HG03139 (cell line): ENCODE data around the gene ZWILCH.
"Not testable (repeated sequence)": the region's sequence is repeated elsewhere in the genome, so short reads cannot be mapped to it uniquely, and the experiment has no call there.

Experiments
- ATAC-seq: cut with Tn5 transposase; IDR thresholded peaks from one replicate; pipeline ENCODE4 v1.9.1; 2021; ENCODE audit not compliant: unreplicated experiment

The ZWILCH gene

DNA sequence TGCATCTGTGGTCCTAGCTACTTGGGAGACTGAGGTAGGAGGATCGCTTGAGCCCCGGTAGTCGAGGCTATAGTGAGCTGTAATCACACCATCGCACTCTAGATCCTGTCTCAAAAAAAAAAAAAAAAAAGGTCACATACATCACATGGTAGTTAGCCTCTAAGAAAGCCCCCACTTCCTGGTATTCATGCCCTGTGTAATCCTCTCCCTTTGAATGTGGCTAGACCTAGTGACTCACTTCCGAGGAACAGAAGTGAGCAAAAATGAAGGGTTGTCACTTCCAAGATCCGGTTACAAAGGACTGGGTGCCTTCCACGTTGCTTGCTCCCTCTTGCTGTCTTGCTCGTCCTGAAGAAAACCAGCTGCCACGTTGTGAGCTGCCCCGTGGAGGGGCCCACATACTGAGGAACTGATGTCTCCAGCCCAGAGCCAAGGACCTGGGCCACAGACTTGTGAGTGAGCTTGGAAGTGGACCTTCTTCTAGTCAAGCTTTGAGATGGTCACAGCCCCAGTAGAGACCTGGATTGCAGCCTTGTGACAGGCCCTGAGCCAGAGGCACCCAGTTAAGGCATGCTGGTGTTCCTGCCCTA lies 73.3 kb downstream of the ZWILCH start:
- no peak for ATAC-seq

DNA sequence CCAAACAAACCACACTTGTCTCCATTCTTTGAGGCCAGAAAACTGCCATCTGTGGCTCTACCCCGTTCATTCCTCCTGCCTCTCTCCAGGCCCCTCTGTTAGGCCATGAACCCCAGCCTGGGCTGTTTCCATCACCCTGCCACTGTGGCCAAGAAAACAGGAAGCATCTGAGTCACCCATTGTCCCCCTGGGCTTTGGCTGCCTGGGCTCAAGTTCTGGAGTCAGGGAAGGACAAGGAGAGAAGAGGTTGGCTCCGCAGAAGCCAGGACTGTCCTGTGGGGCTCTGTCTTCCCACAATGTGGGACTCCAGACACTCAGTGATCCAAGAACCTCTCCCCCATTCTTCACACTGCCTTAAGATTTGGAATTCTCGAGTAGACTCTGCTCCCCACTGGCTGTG lies 75.5 kb downstream of the ZWILCH start:
- ATAC-seq, result no peak

DNA sequence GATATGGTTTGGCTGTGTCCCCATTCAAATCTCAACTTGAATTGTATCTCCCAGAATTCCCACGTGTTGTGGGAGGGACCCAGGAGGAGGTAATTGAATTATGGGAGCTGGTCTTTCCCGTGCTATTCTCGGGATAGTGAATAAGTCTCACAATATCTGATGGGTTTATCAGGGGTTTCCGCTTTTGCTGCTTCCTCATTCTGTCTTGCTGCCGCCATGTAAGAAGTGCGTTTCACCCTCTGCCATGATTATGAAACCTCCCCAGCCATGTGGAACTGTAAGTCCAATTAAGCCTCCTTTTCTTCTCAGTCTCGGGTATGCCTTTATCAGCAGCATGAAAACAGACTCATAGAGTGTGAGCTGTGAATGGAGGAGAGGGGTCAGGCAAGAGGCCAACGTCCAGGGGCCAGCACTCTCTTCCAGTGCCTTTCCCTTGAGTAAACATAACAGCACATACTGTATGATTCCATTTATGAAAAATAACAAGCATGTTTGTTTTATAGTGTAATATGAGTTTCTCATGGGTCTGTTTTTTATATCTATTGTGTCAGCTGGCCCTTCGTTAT lies 76.9 kb downstream of the ZWILCH start:
- ATAC-seq, result no peak

DNA sequence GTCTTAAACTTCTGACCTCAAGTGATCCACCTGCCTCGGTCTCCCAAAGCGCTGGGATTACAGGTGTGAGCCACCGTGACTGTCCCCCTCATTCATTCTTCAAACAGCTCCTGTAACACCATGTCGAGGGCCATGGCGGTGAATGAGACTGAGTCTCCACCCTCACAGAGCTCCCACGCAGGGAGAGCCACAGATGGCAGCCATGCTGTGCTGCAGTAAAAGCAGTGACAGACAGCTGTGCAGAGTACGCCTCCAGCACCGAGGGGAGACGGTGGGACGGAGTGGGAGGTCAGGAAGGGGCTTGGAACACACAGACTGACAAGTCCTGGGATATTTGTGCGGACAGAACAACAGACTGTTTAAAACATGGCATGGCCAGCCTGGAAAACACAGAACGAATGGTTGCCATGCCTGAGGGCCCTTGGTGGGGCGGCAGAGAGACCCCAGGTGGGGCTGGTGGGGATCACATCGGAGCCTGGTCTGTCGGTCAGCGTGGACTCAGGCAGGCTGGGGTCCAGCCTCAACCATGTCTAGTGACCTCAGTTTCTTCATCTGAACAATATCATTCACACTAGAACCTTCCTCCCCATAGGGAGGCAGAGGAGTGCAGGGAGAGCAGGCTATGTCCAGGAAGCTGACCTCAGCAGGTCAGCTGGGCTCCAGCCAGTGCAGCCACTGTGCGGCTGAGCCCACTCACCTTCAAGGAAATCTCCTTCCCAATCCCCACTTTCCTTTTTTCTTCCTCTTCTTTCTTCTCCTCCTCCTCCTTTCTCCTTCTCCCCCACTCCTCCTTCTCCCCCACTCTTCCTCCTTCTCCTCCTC lies 81.2 kb downstream of the ZWILCH start:
- ATAC-seq, result no peak

DNA sequence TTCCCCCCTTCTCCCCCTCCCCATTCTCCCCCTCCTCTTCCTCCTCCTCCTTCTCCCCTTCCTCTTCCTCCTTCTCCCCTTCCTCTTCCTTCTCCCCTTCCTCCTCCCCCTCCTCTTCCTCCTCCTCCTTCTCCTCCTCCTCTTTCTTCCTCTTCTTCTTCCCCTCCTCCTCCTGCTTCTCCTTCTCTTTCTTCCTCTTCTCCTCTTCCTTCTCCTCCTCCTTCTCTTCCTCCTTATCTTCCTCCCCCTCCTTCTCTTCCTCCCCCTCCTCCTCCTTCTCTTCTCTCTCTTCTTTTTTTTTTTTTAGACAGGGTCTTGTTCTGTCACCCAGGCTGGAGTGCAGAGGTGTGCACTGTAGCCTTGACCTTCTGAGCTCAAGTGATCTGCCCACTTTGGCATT lies 81.9 kb downstream of the ZWILCH start:
- no peak for ATAC-seq

DNA sequence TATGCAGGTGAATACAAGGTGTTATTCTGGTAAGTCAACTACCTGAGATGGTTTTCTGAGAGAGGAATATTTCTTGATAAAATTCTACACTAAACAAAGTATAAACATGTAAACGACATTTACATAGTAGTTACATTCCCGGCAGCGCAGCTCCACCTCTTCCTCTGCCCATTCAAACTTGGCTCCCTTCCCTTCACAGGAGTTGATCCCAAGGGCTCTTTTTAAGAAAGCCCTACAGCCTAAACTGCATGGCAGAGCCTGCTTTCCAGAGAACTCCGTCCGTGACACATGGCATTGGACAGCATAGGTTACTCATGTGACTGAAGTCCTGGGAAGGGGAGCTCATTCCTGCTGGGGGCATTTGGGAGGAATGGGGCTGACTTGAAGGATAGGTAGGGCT lies 82.6 kb downstream of the ZWILCH start:
- no peak for ATAC-seq

DNA sequence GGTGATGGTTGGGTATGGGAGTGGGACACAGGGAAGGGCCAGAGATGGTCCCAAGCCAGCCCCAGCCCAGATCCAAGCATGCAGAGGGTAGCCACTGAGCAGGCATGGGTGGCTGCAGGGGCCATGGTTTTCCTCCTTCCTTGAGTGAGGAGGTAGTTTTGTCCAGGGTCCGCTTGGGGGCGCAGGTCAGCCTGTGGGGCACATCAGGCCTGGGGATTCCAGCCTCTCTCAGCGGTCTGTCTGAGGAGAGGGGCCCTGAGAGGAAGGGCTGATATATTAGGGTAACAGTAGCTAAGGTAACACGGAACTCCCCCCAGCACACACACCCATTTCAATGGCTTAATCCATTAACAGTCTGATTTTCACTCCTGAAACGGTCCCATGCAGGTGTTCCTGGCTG lies 83.4 kb downstream of the ZWILCH start:
- ATAC-seq, result no peak

DNA sequence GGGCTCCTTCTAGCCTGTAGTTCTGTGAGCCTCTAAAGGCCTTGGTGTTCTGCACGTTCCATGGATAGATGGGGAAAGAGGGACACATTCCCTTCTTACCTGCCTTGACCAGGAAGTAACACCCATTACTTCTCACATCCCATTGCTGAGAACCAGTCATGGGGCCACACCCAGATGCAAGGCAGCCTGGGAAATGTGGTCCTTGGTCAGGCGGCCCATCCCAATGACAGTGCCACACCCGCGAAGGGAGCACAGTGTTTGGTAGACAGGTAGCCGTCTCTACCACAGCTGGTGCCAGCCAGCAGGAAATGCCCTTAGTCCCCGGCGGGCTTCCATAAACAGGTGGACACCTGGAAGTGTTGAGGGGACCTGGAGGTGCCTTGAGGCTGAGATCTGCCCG lies 83.8 kb downstream of the ZWILCH start:
- ATAC-seq, result no peak

DNA sequence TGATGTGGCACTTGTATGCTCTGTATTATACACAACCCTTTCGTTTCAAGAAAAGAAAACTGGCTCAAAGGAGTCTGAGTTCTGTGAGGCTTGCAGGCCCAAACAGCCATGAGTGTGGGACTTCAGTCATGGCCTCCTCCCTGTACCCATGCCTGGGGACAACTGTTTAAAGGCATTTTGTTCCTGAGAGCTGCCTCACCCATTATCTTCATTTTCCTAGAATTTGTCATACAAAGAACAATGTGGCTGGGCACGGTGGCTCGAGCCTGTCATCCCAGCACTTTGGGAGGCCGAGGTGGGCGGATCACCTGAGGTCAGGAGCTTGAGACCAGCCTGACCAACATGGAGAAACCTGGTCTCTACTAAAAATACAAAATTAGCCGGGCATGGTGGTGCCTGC lies 84.3 kb downstream of the ZWILCH start:
- ATAC-seq, result not testable (repeated sequence)

DNA sequence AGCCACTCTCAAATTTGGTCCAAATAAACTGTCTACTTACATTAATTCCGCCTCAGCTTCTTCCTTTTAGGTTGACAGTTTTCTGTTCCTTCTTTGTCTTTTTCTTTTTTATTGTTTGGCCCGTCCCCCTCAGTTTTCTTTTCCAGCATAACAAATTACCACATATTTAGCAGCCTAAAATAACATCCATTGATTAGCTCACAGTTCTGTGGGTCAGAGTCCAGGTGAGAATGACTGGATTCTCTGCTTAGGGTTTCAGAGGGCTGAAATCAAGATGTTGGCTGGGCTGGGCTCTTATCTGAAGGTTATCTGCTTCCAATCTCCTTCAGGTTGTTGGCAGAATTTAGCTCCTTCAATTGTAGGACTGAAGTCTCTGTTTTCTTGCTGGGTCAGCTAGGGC lies 85.3 kb downstream of the ZWILCH start:
- ATAC-seq, result no peak

DNA sequence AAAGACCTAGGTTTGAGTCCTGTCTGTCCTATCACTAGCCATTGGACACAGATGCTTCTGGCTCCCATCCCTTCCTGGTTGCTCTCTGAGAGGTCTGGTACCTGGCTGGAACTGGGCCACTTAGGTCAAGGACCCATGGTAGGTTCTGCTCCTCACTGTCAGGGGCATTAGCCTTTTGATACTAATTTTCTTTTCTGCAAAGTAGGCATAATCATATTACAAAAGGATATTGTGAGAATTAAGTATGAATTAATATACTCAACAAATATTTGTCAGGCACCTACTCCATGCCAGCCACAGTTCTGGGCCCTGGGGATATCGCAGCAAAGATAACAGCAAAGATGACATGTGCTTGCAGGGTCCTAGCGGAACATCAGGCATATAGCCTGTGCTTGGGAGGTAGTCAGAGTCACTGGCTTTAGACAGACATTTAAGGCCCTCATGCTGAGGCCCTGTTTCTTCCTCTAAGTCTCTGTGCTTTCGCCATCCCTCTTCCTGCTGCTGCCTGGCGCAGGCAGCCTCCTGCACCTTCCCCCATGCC lies 86.3 kb downstream of the ZWILCH start:
- ATAC-seq, result no peak

DNA sequence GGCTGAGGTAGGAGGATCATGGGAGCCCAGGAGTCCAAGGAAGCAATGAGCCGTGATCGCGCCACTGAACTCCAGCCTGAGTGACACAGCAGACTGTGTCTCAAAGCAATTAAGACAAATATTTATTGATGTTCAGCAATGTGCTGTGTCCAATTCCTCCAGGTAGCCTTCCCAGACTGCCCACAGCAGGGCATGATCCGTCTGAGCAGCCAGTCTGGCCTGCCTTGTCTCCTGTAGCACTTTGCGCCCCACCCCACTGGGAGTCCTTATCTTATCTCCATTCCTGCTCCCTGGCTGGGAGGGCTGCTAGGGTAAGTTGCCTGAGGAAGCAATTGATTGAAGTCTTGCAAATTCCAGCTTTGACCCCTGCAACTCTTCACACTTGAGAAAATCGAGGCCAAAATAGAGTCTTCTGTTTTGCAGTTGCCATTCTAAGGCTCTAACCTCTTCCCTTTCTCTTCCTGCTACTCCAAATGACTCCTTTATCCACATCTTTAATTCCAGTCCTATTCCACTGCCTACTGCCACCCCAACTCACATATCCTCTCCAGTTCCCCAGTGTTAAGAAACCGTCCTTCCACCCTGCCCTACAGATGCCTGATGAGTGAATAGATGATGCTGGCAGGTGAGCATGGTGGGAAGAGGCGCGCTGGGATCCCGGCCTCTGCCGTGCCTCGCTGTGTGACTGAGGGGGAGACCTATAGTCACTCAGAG lies 87.5 kb downstream of the ZWILCH start:
- ATAC-seq, result no peak

DNA sequence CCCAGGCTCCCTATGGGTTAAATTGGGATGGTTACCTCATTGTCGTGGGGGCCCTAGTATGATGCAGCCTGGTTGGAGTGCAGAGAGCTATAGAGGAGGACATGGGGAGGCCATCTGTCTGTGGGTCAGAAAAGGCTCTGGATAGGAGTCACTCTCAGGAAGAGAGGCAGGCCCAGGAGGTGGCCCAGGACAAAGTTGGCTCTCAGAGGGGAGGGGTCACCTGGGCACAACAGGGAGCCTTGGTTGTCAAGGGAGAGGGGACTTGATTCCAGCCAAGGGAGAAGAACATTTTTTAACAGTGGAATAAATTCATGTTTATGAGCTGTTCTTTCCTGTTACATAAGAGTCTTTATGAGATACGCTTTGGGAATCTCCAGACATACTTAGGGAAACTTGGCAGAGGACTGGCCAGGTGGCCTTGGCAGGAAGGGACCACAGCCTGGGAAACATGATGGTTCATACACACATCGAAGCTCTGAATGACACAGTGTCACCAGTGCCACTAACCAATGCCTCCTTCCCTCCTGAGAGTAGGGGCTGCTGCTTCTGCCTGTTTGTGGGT lies 88.2 kb downstream of the ZWILCH start:
- no peak for ATAC-seq

DNA sequence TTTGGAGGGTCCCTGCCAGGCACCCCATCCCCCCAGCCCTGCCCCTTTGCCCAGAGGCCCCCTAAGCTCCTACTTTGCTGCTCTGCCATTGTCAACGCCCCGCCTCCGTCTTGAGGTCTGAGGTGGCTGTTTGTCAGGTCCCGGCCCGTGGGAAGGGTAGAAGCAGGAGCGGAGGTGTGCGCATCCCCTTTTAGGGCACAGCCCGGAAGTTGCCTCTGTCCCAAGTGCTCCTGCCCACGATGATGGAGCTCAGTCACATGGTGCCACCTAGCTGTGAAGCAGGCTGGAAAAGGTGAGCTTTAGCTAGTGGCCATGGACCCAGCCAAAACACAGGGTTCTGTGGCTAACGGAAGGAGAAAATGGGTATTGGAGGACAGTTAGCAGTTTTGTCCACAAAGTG lies 89.2 kb downstream of the ZWILCH start:
- ATAC-seq, result no peak

DNA sequence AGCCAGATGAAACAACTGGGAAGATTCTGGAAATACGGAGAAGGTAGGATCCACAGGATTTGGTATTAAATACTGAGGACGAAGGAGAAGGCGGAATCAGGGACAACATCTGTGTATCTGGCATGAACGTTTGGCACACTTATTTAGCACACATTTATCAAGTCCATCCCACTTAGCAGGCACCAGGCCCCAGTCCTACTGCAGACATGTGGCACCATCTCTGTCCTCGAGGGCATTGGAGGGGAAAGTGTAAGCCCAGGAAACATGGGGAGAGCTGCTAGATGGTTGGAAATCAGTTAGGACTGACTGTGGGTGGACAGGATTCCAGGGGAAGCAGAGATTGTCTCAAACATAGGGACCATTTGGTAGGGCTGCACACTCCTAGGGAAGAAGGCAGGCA lies 89.7 kb downstream of the ZWILCH start:
- no peak for ATAC-seq

DNA sequence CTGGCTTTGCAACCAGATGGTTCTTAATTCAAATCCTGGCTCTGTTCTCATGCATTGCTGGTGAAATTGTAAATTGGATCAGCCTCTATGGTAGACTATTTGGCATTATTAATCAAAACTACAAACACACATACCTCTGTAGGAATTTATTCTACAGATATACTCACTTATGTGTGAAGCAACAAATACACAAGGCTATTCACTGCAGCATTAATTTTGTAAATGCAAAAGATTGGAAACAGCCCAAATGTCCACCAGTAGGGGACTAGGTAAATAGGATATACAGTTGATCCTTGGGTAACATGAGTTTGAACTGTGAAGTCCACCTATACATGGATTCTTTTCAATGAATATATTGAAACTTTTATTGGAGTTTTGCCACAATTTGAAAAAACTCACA lies 90.2 kb downstream of the ZWILCH start:
- ATAC-seq, result no peak

DNA sequence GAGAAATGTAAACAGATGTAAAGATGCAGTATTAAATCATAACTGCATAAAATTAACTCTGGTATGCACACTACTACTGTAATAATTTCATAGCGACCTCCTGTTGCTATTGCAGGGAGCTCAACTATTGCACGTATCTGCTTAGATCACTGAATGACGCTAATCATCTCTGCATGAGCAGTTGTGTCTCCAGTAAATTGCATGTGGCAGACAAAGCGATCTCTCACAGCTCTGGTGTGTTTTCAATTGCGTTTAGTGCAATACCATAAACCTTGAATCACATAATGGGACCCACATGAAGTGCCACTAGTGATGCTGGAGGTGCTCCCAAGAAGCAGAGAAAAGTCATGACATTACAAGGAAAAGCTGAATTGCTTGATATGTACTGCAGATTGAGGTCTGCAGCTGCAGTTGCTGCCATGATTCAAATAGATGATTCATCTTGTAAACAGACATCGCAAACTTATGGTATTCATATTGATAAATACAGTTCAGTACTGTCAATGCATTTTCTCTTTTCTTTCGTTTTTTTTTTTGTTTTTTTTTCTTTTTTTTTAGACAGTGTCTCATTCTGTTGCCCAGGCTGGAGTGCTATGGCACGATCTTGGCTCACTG lies 90.9 kb downstream of the ZWILCH start:
- no peak for ATAC-seq

DNA sequence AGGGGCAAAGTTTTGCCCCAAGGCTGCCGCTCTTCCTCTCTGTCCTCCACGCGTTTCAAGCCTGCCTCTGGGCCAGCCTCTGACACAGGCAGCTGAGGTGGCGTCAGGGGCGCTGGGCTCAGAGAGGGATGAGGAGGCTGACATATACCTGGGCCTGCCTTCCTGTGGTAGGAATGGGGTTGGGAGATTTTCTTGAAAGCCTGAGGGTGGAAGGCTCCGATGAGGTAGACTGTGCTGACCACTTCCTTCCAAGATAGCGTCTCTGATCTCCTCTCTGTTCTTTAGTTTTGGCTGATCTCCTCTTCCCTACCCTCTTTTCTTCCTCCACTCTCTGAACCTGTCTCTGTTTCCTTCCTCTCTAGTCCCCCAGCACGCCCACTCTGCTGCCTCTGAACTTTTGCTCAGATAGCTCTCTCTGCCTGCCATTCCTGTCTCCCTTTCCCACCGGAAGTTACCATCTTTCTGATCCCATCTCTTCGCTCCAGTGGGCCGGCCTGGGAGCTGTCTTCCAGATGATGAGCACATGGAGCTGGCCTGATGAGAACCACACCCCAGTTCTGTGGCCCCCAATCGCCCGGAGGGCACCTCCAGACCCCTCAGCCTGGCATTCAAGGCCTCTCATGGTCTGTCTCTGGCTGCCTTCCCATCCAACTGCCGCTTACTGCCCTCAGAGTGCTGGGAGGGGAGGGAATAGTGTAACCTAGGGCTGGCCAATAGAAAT lies 93.1 kb downstream of the ZWILCH start:
- ATAC-seq, result no peak
